AG04449 (cell line): Measurements from ENCODE around the gene WIPF1.

Source experiments
- CTCF ChIA-PET: fragments of 350-600 bp; formaldehyde crosslinking; extraction: SDS; loops from one replicate; lab custom pipeline; 2021; ENCODE audit warnings: antibody characterized with exemption; lab: Yijun Ruan, JAX
- POLR2A ChIA-PET: fragments of 400-600, 350-600 bp; formaldehyde crosslinking; extraction: SDS; loops from one replicate; lab custom pipeline; 2020; ENCODE audit warnings: antibody characterized with exemption, inconsistent platforms; lab: Yijun Ruan, JAX
- DNase-seq: peaks from one replicate; pipeline ENCODE4 v3.0.0-alpha.2; 2010; ENCODE audit warnings: low read depth, low spot score
- H3K4me3 ChIP-seq: 2 replicates; pipeline ENCODE4 v1.5.1; 2011; ENCODE audit warnings: low read depth, mild to moderate bottlenecking, control low read depth, low read length
- CTCF ChIP-seq: IDR thresholded peaks from one replicate; pipeline ENCODE4 v1.5.1; 2011; ENCODE audit warnings: mild to moderate bottlenecking, moderate library complexity, low read length, control low read depth, inconsistent platforms; ENCODE audit not compliant: insufficient read depth; ENCODE audit errors: missing control alignments

The WIPF1 gene

GRCh38 chr2:174588463-174588862, 9.1 kb downstream of the WIPF1 start:
- TF ChIP-seq CTCF = no peak
- CTCF ChIA-PET = interaction anchor here (0.5 to 27.2 kb wide), 4 partner anchors 10 to 103 kb away, joined by 3 to 666 read pairs (median 8); partner anchors contain the start of gene WIPF1
- H3K4me3 ChIP-seq = no peak overlapping the region
- POLR2A ChIA-PET = no interaction called here
- no peak for DNase-seq

DNA sequence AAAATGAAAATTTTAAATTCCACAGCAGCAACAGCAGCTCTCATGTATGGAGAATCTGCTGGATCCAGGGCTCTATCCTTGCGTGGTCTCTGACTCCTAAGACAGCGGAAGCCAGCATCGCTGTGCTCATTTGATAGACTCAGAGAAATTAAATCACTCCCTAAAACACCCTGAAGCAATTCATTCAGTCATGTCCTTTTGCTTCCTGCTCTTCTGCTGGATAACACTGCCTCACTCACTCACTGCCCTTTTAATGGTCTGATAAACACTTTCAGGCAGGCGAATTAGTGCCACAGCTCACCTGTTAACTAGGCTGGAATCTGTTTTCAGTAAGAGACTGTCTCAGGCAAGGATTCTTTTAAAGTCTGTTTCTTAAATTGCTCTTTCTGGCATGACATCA, 10.0 kb downstream of the WIPF1 start:
- H3K4me3 ChIP-seq = no peak overlapping the region
- no peak for TF ChIP-seq CTCF
- ChIA-PET POLR2A (no interaction called here), CTCF (interaction anchor here (0.7 to 27.2 kb wide), 5 partner anchors 9 to 104 kb away, joined by 3 to 666 read pairs (median 6); partner anchors contain the start of gene WIPF1)
- no peak for DNase-seq

DNA sequence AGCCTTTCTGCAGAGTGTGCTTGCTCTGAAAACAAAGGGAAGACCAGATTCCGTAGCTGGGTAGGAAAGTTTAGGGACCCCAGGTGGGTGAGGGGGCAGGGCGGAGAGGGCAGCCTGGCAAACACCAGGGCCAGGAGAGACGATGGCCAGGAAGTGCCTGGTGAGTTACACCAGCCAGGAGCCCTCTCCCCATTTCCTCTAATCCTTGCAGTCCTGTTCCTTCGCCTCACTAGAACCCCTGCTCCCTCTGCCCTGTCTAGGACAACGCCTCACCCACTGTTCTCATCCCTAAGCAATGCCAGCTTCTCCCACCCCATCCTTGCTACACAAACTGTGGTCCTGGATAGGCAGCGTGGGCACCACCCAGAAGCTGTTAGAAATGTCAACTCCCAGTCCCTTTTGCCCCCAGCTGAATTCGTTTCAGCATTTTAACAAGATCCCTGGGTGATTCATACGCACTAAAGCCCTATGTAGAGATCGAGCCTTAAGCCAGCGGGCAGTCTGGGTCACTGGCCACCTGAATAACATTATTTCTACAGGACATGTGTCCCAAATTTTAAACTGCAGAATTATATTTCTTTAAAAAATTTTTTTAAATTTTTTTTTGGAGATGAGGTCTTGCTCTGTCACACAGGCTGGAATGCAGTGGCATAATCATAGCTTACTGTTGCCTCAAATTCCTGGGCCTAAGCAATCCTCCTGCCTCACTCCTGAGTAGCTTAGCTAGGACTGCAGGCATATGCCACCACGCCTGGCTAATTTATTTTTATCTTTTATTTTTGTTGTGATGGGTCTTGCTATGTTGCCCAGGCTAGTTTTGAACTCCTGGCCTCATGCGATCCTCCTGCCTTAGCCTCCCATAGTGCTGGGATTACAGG, 10.9 kb downstream of the WIPF1 start:
- no peak overlapping the region for H3K4me3 ChIP-seq
- TF ChIP-seq CTCF = no peak
- DNase-seq = no peak
- CTCF ChIA-PET = interaction anchor here (0.9 to 27.2 kb wide), 6 partner anchors 8 to 105 kb away, joined by 3 to 666 read pairs (median 6); partner anchors contain the start of gene WIPF1
- POLR2A ChIA-PET = interaction anchor here (0.7 kb wide), 1 partner anchor 585 kb away, joined by 3 read pairs; no protein-coding TSS in a partner anchor

DNA sequence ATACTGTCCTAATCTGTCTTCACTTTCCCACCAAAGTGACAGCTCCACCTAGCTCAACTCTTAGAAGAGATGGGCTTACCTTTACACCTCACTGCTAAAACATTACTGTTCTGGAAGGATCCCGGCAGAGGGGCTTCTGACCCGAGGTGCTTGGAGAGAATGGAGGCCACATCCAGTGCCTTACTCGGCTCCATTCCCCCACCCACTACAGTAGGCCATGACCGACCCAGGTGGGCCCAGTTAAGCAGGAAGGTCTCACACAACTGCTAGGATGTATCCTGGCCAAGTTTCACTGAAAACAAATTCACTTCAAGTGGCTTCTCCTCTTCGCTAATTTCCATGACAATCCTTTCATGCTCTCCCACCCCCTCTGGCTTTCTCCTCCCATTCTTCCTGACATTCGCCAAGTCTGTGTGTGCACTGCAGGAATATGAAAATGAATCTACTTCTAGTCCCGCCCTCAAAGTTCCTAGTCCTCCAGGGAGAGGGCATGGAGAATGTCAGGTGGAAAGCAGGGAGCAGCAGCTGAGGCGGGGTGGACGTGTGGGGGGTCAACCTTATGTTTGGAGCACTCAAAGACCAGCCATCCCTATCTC, 11.8 kb downstream of the WIPF1 start:
- CTCF ChIA-PET = interaction anchor here (1.1 to 27.2 kb wide), 7 partner anchors 8 to 106 kb away, joined by 3 to 666 read pairs (median 4); partner anchors contain the start of gene WIPF1
- POLR2A ChIA-PET = interaction anchor here (0.7 kb wide), 1 partner anchor 586 kb away, joined by 3 read pairs; no protein-coding TSS in a partner anchor
- no peak for DNase-seq
- no peak for TF ChIP-seq CTCF
- no peak overlapping the region for H3K4me3 ChIP-seq

DNA sequence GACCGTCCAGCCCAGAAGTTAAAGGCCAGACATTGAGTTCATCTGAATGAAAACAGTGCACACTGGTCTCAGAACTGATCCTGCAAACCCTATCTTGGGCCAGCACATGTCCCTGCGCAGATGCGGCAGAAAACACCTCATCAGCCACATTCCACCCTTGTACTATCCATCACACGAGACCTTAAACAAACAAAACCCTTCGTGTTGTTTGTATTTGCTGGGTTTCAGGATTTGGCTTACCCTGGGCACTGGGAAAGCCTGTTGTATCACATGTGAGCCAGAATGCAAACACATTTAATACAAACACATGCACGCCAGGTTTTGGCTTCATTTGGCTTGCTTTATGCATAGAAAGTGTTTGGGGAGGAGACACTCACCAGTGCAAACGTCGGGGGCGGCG, 12.5 kb downstream of the WIPF1 start:
- ChIA-PET POLR2A (no interaction called here), CTCF (interaction anchor here (1.1 to 27.2 kb wide), 4 partner anchors 10 to 106 kb away, joined by 3 to 666 read pairs (median 4); partner anchors contain the start of gene WIPF1)
- H3K4me3 ChIP-seq = no peak overlapping the region
- no peak for TF ChIP-seq CTCF
- no peak for DNase-seq
